HFF-Myc (cell line): ENCODE data around the gene CNIH3.

Experiments used
- DNase-seq: peaks from one replicate; pipeline ENCODE4 v3.0.0-alpha.2; 2011; ENCODE audit warnings: low read depth; ENCODE audit errors: extremely low read depth
- H3K4me3 ChIP-seq: replicated peaks from 2 replicates; pipeline ENCODE4 v1.5.1; 2011; ENCODE audit warnings: low read depth, mild to moderate bottlenecking, control low read depth, low read length
- CTCF ChIP-seq: IDR thresholded peaks from 2 replicates; pipeline ENCODE4 v1.5.1; 2012; ENCODE audit warnings: mild to moderate bottlenecking, low read depth, low read length, control low read depth; ENCODE audit errors: missing control alignments

The CNIH3 gene

DNA sequence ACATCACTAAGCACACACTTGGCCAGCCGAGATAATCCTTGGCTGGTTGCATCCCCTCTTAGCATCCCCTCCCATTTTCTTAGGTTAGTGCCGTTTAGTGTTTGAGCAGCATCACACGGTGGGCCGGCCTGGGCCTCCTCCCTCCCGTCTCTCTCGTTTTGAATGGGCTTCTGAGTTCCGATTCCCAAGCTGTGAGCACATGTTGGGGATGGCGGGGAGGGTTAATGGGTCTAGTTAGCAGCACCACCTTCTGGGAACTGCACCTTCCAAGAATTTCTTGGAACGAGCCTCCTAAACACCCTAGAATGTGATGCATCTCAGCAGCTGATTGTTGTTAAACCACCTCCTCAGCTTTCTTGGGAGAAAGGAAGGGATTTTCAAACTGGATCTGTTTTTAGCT lies 73.3 kb downstream of the CNIH3 start:
- TF ChIP-seq CTCF, result no peak
- no peak overlapping the region for H3K4me3 ChIP-seq
- DNase-seq, result no peak

DNA sequence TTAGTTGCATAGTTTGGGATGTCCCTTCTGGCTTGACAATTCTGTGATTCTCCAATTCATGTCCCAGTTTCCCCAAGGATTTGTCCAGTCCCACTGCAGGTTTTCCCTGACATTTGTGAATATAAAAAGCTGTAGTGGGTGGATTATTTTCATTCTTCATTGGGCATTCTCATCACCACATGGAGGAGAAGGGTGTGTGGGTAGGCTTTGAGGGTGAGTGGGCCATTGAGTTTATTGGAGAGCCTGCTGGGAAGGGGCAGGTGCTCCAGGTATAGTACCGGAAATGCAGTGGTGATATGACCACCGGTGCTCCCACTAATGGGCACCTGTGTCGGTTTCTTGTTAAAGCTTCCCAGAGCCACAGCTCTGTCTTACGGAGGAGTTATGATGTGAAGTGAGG lies 74.5 kb downstream of the CNIH3 start:
- TF ChIP-seq CTCF, result no peak
- DNase-seq, result no peak
- H3K4me3 ChIP-seq, result no peak overlapping the region

GRCh38 chr1:224691148-224691925 lies 75.2 kb downstream of the CNIH3 start:
- DNase-seq, result no peak
- no peak for TF ChIP-seq CTCF
- no peak overlapping the region for H3K4me3 ChIP-seq

DNA sequence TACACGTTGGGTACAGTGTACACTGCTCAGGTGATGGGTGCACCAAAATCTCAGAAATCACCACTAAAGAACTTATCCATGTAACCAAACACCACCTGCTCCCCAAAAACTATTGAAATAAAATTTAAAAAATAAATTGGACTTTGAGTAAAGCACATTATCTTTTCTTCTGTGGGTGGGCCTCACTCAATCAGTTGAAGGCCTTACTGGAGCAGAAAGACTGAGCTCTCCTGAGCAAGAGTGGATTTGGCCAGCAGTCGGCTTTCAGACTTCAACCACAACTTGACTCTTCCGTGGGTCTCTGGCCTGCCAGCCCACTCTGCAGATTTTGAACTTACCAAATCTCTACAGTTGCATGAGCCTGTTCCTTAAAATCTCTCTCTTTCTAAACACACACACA lies 78.9 kb downstream of the CNIH3 start:
- H3K4me3 ChIP-seq, result no peak overlapping the region
- TF ChIP-seq CTCF, result no peak
- DNase-seq, result no peak

DNA sequence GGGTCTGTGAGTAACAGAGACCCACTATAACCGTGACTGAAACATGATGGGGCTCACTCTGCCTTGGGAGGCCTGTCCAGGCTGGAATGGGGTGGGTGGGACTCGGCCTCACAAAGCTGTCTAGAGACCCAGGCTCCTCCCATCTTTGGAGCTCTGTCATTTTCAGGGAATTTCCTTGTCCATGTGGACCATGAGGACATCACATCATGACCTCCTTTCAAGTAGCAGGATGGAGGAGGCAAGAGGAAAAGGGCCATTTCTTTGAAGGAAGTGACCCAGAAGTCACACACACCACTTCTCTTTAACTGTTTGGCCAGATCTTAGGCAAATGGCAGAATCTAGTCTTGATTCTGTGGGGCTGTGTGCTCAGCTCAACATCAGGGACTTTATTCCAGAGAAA lies 79.9 kb downstream of the CNIH3 start:
- no peak for DNase-seq
- no peak overlapping the region for H3K4me3 ChIP-seq

DNA sequence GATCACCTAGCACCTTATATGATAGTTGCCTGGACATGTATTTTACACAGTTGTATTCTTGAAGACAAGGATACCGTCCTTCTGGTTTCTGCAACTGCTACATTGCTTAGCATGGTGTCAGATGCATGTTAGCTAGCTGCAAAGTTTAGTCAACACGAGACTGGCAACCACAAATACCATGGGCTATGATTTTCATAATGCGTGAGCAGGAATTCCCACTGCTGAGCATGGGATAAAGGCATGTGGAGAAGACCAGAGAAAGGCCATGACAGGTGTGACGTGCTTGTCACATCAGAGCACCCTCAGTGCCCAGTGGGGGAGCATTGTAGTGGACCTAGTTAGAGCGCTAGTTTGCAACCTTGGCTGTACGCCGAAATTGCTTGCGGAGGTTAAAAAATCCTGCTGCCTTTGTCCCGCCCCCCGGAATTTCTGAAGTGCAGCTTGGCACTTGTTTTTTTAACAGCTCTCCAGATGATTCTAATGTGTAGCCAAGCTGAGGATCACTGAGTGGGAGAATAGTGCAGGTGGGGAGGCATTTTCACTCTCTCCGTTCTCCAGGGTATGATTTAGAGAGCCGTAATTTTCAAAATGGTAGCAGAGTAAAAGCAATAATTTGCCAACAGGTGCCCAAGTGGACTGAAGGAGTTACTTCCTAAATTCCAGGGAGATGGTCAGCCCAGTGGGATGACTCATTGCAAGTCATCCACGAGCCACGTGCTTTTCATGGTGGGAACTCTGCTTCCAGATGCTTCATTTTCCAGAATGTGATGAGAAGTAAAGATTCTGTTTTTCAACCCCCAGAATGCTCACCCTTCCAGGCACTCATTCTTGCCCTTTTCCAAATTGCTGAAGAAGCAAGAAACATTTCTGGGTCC lies 81.0 kb downstream of the CNIH3 start:
- TF ChIP-seq CTCF, result no peak
- H3K4me3 ChIP-seq, result no peak overlapping the region
- DNase-seq, result peak; percentile 61

More for the DNA sequence above, 79.9 kb downstream of the CNIH3 start:
- TF ChIP-seq CTCF, result no peak
